ENCODE results near the gene TFIP11.

Gene TFIP11

GRCh38 chr22:26463101-26463661 lies 49.1 kb downstream of the TFIP11 start:
- Mint-ChIP-seq H3K4me1 (peaks cover 2% of the 10 kb centered on the region), H3K36me3 (ENCODE audit: low read depth) (peaks cover 27% of the 10 kb centered on the region), H3K9me3 (no peaks in the 10 kb centered on the region), H3K27ac (no peak overlapping the region), H3K4me3 (no peak overlapping the region), H3K27me3 (no peaks in the 10 kb centered on the region)
- ATAC-seq, result no peak
- no peak for DNase-seq

DNA sequence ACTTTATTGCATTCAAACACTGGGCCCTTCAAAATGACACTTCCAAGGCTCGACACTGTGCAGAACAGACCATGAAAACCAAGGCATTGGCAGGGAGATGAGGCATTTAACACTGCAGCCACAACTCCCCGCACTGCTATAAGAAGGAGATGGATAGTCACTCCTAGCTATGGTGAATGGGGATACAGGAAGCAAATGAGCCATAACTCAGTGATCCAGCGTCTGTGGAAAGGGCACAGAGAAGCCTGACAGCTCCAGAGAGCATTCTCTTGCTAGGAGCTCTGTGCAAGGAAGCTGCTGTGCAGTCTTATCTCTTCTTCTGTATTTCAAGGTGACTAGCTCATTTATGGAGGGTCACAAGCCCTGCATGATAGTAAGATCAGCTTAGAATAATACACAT lies 49.6 kb downstream of the TFIP11 start:
- Mint-ChIP-seq H3K4me1 (peaks cover 2% of the 10 kb centered on the region), H3K27ac (no peak overlapping the region), H3K9me3 (no peaks in the 10 kb centered on the region), H3K36me3 (ENCODE audit: low read depth) (peaks cover 26% of the 10 kb centered on the region), H3K27me3 (no peaks in the 10 kb centered on the region), H3K4me3 (no peak overlapping the region)
- no peak for DNase-seq
- ATAC-seq, result no peak

- Mint-ChIP-seq H3K27me3 (no peaks in the 10 kb centered on the region), H3K4me1 (peaks cover 2% of the 10 kb centered on the region), H3K4me3 (no peak overlapping the region), H3K36me3 (ENCODE audit: low read depth) (peaks cover 26% of the 10 kb centered on the region), H3K27ac (no peak overlapping the region), H3K9me3 (no peaks in the 10 kb centered on the region)
- DNase-seq (no peak), ATAC-seq (no peak)
Observed at GRCh38 chr22:26462051-26462450, 50.2 kb downstream of the TFIP11 start.

DNA sequence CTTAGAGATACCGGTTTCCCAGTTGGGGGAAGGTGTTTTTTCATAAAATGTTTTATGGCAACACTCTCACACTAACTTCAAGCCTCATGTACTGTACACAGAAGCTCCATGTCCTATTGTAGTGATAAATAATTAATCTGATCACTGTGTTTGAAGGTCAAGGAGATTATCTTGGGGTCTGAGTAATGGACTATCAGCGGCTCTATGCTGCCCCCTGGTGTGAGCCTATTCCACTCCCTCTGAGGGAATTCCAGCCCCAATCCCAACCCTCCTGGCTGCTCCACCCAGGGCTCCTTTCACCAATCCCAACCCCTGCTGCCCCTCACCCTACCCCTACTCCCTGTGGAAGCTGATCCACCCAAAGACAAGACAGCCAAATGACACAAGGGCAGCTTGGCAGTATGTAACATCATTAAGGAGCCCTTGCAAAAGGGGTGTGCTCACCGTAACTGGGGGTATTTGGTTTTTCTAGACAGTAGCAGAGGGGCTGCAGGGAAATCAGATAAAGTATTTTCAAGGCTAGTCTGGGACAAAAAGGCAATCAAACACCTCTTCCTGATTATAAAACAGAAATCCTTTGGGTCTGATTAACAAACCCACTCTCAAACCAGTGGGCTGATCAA lies 51.0 kb downstream of the TFIP11 start:
- H3K27ac Mint-ChIP-seq, result no peak overlapping the region
- no peak for ATAC-seq
- peaks cover 19% of the 10 kb centered on the region for H3K36me3 Mint-ChIP-seq (ENCODE audit: low read depth)
- no peaks in the 10 kb centered on the region for H3K27me3 Mint-ChIP-seq
- no peak overlapping the region for H3K4me3 Mint-ChIP-seq
- DNase-seq, result peak; percentile 64
- H3K9me3 Mint-ChIP-seq, result no peaks in the 10 kb centered on the region
- peaks cover 2% of the 10 kb centered on the region for H3K4me1 Mint-ChIP-seq

DNA sequence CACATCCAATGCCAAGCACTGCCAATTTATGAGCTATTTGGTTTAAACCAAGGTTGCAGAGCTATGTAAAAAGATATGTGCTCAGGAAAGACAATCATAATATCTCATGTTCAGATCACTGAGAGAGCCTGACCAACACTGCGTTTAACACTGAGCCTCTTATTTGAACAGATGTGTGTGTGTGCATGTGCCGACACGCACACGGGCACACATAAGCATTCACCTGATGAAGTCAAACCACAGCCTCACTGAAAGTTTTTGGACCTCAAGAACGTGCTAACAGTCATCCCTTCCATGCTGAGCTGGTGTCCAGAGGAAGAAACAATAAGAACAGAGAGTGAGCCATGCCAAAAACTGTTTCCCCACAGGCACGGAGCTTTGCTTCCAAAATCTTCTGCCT lies 52.1 kb downstream of the TFIP11 start:
- ATAC-seq (no peak), DNase-seq (no peak)
- peaks cover 21% of the 10 kb centered on the region for H3K36me3 Mint-ChIP-seq (ENCODE audit: low read depth)
- no peaks in the 10 kb centered on the region for H3K9me3 Mint-ChIP-seq
- peaks cover 2% of the 10 kb centered on the region for H3K4me1 Mint-ChIP-seq
- no peak overlapping the region for H3K27ac Mint-ChIP-seq
- no peak overlapping the region for H3K4me3 Mint-ChIP-seq
- H3K27me3 Mint-ChIP-seq, result no peaks in the 10 kb centered on the region

GRCh38 chr22:26457661-26458272 lies 54.5 kb downstream of the TFIP11 start:
- H3K4me3 Mint-ChIP-seq, result no peak overlapping the region
- no peaks in the 10 kb centered on the region for H3K27me3 Mint-ChIP-seq
- H3K27ac Mint-ChIP-seq, result no peak overlapping the region
- no peak for DNase-seq
- peaks cover 2% of the 10 kb centered on the region for H3K4me1 Mint-ChIP-seq
- peaks cover 21% of the 10 kb centered on the region for H3K36me3 Mint-ChIP-seq (ENCODE audit: low read depth)
- H3K9me3 Mint-ChIP-seq, result no peaks in the 10 kb centered on the region
- ATAC-seq, result no peak

DNA sequence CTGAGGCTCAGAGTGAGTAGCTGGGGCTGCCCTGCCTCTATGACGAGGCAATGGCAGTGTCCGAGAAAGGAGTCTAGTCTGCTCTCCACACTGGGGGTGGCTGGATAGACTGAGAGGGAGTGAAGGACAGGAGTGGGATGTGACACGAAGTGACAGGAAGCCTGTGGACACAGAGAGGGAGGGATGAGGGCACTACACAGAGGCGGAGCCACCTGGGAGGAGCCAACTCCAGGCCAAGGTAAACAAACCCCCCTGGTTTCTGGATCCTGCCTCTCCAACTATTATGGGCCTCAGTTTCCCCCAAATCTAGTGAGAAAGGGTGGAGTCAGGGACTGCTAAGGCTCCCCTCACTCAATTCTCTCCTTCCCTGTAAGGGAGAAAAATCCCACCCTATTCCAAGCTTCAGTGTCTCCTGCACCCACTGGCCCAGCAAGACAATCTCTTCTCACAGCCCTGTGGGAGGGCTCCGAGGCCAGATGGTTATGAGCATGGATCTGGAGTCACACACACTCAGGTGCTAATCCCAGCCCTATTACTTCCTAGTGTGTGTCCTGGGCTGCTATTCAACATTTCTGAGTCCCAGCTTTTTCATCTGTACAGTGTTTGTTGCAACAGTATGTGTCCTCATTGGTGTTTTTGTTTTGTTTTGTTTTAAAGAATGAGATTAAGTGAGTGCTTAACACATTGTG lies 58.3 kb downstream of the TFIP11 start:
- no peaks in the 10 kb centered on the region for H3K9me3 Mint-ChIP-seq
- H3K36me3 Mint-ChIP-seq (ENCODE audit: low read depth), result peaks cover 25% of the 10 kb centered on the region
- DNase-seq (no peak), ATAC-seq (no peak)
- no peaks in the 10 kb centered on the region for H3K4me1 Mint-ChIP-seq
- H3K27me3 Mint-ChIP-seq, result no peaks in the 10 kb centered on the region
- no peak overlapping the region for H3K4me3 Mint-ChIP-seq
- no peak overlapping the region for H3K27ac Mint-ChIP-seq

DNA sequence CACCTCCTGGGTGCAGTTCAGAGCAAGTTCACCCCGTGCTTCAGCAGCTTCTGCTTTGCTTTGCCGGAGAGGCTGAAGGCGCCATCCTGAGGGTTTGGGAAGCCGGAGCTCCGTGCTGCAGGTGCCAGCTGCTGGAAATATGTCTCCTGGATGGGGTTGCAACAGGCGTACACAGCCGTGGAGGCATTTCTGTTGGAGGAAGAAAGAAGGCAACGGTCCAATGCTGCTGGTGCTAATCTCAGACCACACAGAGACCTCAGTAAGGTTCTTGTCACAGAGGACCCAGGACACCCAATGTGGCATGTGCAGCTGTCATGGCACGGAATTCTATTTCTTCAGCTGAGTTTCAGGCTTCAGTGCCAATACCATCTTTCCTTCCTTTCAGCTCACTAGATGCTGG lies 59.1 kb downstream of the TFIP11 start:
- H3K27ac Mint-ChIP-seq, result no peak overlapping the region
- H3K9me3 Mint-ChIP-seq, result no peaks in the 10 kb centered on the region
- ATAC-seq, result no peak
- peaks cover 25% of the 10 kb centered on the region for H3K36me3 Mint-ChIP-seq (ENCODE audit: low read depth)
- DNase-seq, result no peak
- H3K4me3 Mint-ChIP-seq, result no peak overlapping the region
- H3K4me1 Mint-ChIP-seq, result no peaks in the 10 kb centered on the region
- no peaks in the 10 kb centered on the region for H3K27me3 Mint-ChIP-seq

DNA sequence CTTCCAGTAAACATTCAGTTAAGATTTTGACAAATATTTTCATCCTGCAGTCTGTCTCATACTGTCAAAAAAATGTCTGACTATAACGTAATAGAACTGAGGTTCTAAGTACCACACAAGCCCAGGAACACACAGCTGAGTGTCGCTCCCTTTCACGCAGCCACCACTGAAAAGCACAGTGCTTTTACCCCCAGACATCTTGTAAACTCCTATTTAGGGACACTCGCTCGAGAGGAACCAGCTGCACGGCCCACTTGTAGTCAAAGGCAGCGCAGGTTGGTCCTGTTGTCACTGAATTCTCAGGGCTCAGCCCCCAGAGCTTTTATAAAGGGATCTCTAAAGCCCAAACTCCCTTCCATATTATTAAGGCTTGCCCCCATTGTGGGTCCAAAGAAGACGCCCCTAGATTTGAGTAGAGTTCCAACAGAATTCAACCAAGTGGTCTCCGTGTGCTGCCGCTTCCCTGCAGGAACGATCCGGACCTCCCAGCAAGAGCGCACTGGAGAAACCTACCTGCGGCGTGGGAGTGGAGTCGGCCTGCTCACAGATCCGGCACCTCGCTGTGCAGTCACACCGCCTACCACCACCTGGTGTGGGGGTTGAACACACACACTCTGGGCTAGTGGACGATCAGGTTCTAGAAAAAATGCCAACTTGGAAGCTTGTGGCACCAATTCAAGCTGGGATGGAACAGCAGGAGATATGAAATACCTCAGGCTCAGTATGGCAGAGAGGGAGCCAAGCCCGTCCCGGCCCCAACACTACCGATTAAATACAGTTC lies 59.8 kb downstream of the TFIP11 start:
- no peaks in the 10 kb centered on the region for H3K4me1 Mint-ChIP-seq
- H3K36me3 Mint-ChIP-seq (ENCODE audit: low read depth), result peaks cover 21% of the 10 kb centered on the region
- H3K9me3 Mint-ChIP-seq, result no peaks in the 10 kb centered on the region

GRCh38 chr22:26450453-26451185 lies 61.7 kb downstream of the TFIP11 start:
- no peak for ATAC-seq
- Mint-ChIP-seq H3K4me1 (no peaks in the 10 kb centered on the region), H3K4me3 (no peak overlapping the region), H3K36me3 (ENCODE audit: low read depth) (peaks cover 15% of the 10 kb centered on the region), H3K27ac (no peak overlapping the region), H3K27me3 (no peaks in the 10 kb centered on the region), H3K9me3 (no peaks in the 10 kb centered on the region)
- DNase-seq, result no peak

More for the DNA sequence above, 59.8 kb downstream of the TFIP11 start:
- H3K4me3 Mint-ChIP-seq, result no peak overlapping the region
- ATAC-seq (no peak), DNase-seq (no peak)
- no peak overlapping the region for H3K27ac Mint-ChIP-seq
- H3K27me3 Mint-ChIP-seq, result no peaks in the 10 kb centered on the region

DNA sequence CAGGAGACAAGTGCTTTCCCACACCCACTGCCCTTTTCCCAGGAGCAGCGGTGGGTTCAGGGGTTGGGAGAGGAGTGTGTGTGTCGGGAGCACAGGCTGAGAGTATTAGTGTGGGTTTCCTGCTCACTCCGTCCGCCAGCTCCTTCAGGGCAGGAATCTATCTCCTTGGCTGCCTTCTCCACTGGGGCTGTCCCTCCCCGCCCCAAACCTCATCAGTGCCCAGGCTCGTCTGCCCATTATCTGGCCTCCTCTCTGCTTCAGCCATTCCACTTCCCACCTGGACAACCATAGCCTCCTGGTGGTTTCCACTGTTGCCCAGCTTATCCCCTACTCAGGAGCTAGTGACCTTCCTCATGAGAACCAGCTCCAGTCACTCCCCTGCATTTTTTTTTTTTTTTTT lies 63.3 kb downstream of the TFIP11 start:
- no peaks in the 10 kb centered on the region for H3K27me3 Mint-ChIP-seq
- no peak overlapping the region for H3K27ac Mint-ChIP-seq
- DNase-seq (no peak), ATAC-seq (no peak)
- H3K36me3 Mint-ChIP-seq (ENCODE audit: low read depth), result peaks cover 10% of the 10 kb centered on the region
- H3K4me3 Mint-ChIP-seq, result no peak overlapping the region
- no peaks in the 10 kb centered on the region for H3K9me3 Mint-ChIP-seq
- H3K4me1 Mint-ChIP-seq, result no peaks in the 10 kb centered on the region

- DNase-seq (no peak), ATAC-seq (no peak)
- H3K36me3 Mint-ChIP-seq (ENCODE audit: low read depth), result peaks cover 10% of the 10 kb centered on the region
- no peaks in the 10 kb centered on the region for H3K27me3 Mint-ChIP-seq
- no peak overlapping the region for H3K4me3 Mint-ChIP-seq
- H3K4me1 Mint-ChIP-seq, result no peaks in the 10 kb centered on the region
- H3K9me3 Mint-ChIP-seq, result no peaks in the 10 kb centered on the region
- no peak overlapping the region for H3K27ac Mint-ChIP-seq
Observed at GRCh38 chr22:26448334-26448733, 63.9 kb downstream of the TFIP11 start.

GRCh38 chr22:26447584-26448329 lies 64.5 kb downstream of the TFIP11 start:
- no peaks in the 10 kb centered on the region for H3K4me1 Mint-ChIP-seq
- no peaks in the 10 kb centered on the region for H3K9me3 Mint-ChIP-seq
- ATAC-seq, result no peak
- no peak overlapping the region for H3K4me3 Mint-ChIP-seq
- no peak overlapping the region for H3K27ac Mint-ChIP-seq
- DNase-seq, result no peak
- H3K27me3 Mint-ChIP-seq, result no peaks in the 10 kb centered on the region
- H3K36me3 Mint-ChIP-seq (ENCODE audit: low read depth), result peaks cover 10% of the 10 kb centered on the region
